ENCODE measurements around the gene FTSJ1. TPM values are rescaled to one million over a fixed set of nuclear protein-coding genes. Genes with fewer than 3 reads are reported as not detected.

Gene FTSJ1
- total RNA-seq, 1 experiment from 2014 or later = 53.9 TPM

DNA sequence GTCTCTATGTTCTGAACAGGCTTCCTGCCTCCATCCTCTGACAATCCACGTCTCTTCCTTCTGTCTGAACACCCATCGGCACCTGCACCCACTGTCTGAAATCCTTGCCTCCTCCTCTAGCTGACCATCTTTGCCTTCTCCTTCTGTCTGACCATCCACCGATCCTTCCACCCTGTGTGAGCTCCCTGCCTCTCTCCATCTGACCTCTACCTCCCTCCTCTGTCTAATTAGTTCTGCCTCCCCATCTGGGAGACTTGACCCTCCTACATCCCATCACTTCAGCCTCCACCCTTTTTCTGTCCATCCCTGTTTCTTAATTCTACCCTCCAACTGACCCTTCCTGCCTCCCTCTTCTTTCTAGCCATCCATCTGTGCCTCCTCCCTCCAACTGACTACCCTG, 16.0 kb upstream of the FTSJ1 start:
- H3K4me3 Mint-ChIP-seq = no peak overlapping the region
- H3K9me3 Mint-ChIP-seq = no peaks in the 10 kb centered on the region
- H3K27ac Mint-ChIP-seq = no peak overlapping the region
- no peaks in the 10 kb centered on the region for H3K4me1 Mint-ChIP-seq
- no peak for TF ChIP-seq GABPB1 (CRISPR knock-in tag; IDR thresholded peaks at IDR 0.05)
- H3K27me3 Mint-ChIP-seq (ENCODE audit: low read depth) = no peaks in the 10 kb centered on the region
- ChIA-PET POLR2A (interaction anchor here (1.3 kb wide), 1 partner anchor 12 kb away, joined by 3 read pairs; no protein-coding TSS in a partner anchor), CTCF (no interaction called here)
- ATAC-seq = no peak
- DNase-seq (ENCODE audit: low spot score) = no peak
- H3K36me3 Mint-ChIP-seq = peaks cover 31% of the 10 kb centered on the region

- Mint-ChIP-seq H3K36me3 (peaks cover 37% of the 10 kb centered on the region), H3K4me3 (no peak overlapping the region), H3K4me1 (no peaks in the 10 kb centered on the region), H3K27me3 (ENCODE audit: low read depth) (no peaks in the 10 kb centered on the region), H3K9me3 (no peaks in the 10 kb centered on the region), H3K27ac (no peak overlapping the region)
- CTCF ChIA-PET = no interaction called here
- POLR2A ChIA-PET = interaction anchor here (1.3 kb wide), 1 partner anchor 13 kb away, joined by 3 read pairs; no protein-coding TSS in a partner anchor
- ATAC-seq (no peak), DNase-seq (ENCODE audit: low spot score) (no peak)
- TF ChIP-seq JUN (CRISPR knock-in tag; IDR thresholded peaks at IDR 0.05) (no peak), ZNF416 (CRISPR knock-in tag; IDR thresholded peaks at IDR 0.05) (no peak), USF2 (CRISPR knock-in tag; IDR thresholded peaks at IDR 0.05) (no peak), NFE2L1 (CRISPR knock-in tag; IDR thresholded peaks at IDR 0.05) (no peak)
Observed at GRCh38 chrX:48460606-48461005, 15.4 kb upstream of the FTSJ1 start.

DNA sequence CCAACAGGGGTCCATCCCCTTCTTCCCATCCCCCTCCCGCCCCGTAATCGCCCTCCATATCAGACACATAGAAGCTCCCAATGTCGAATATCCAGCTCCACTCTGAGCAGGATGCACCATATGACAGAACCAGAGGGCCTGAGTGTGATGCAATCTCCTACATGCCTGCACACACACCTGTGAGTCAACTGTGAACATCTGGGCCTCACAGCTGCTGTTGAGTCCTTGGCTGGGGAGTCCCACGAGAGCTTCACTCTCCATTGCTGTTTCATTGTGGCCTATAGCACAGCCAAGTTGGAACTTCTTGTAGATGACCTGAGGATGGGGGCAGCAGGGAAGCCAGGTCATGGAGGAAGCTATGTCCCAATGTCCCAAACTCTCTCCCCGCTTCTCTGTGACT, 14.2 kb upstream of the FTSJ1 start:
- no peak overlapping the region for H3K27ac Mint-ChIP-seq
- H3K4me3 Mint-ChIP-seq = no peak overlapping the region
- TF ChIP-seq SMAD4 (CRISPR knock-in tag; IDR thresholded peaks at IDR 0.05) = no peak
- TF ChIP-seq RORB (CRISPR knock-in tag; IDR thresholded peaks at IDR 0.05) = no peak
- TF ChIP-seq ATF1 (CRISPR knock-in tag; IDR thresholded peaks at IDR 0.05) = no peak
- TF ChIP-seq TCF7 (CRISPR knock-in tag; IDR thresholded peaks at IDR 0.05; ENCODE audit: low read depth) = no peak
- TF ChIP-seq CBFB (CRISPR knock-in tag; IDR thresholded peaks at IDR 0.05; ENCODE audit: low read depth) = no peak
- TF ChIP-seq TP53 (CRISPR knock-in tag; IDR thresholded peaks at IDR 0.05) = no peak
- no peak for TF ChIP-seq USF1 (CRISPR knock-in tag; IDR thresholded peaks at IDR 0.05)
- TF ChIP-seq TEAD4 (CRISPR knock-in tag; IDR thresholded peaks at IDR 0.05) = no peak
- no peak for TF ChIP-seq MXD4 (CRISPR knock-in tag; IDR thresholded peaks at IDR 0.05; ENCODE audit: borderline replicate concordance)
- TF ChIP-seq ETV6 (CRISPR knock-in tag; IDR thresholded peaks at IDR 0.05) = no peak
- TF ChIP-seq NFYB (CRISPR knock-in tag; conservative IDR thresholded peaks at IDR 0.05; ENCODE audit: low read depth) = no peak
- TF ChIP-seq, protein P1, sequence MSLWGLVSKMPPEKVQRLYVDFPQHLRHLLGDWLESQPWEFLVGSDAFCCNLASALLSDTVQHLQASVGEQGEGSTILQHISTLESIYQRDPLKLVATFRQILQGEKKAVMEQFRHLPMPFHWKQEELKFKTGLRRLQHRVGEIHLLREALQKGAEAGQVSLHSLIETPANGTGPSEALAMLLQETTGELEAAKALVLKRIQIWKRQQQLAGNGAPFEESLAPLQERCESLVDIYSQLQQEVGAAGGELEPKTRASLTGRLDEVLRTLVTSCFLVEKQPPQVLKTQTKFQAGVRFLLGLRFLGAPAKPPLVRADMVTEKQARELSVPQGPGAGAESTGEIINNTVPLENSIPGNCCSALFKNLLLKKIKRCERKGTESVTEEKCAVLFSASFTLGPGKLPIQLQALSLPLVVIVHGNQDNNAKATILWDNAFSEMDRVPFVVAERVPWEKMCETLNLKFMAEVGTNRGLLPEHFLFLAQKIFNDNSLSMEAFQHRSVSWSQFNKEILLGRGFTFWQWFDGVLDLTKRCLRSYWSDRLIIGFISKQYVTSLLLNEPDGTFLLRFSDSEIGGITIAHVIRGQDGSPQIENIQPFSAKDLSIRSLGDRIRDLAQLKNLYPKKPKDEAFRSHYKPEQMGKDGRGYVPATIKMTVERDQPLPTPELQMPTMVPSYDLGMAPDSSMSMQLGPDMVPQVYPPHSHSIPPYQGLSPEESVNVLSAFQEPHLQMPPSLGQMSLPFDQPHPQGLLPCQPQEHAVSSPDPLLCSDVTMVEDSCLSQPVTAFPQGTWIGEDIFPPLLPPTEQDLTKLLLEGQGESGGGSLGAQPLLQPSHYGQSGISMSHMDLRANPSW (CRISPR knock-in tag; conservative IDR thresholded peaks at IDR 0.05; ENCODE audit: low read depth) = no peak
- TF ChIP-seq ZNF232 (CRISPR knock-in tag; IDR thresholded peaks at IDR 0.05) = no peak
- no peak for TF ChIP-seq NR1H2 (CRISPR knock-in tag; IDR thresholded peaks at IDR 0.05)
- TF ChIP-seq ZNF512 (CRISPR knock-in tag; IDR thresholded peaks at IDR 0.05; ENCODE audit: borderline replicate concordance) = no peak
- TF ChIP-seq IRF2 (CRISPR knock-in tag; IDR thresholded peaks at IDR 0.05; ENCODE audit: borderline replicate concordance, low read depth) = no peak
- no peak for TF ChIP-seq CREB1 (CRISPR knock-in tag; IDR thresholded peaks at IDR 0.05)
- no peak for TF ChIP-seq ZMAT4 (CRISPR knock-in tag; IDR thresholded peaks at IDR 0.05)
- no peak for TF ChIP-seq JUN (CRISPR knock-in tag; IDR thresholded peaks at IDR 0.05)
- no peak for TF ChIP-seq KAT7 (CRISPR knock-in tag; IDR thresholded peaks at IDR 0.05; ENCODE audit: borderline replicate concordance)
- peaks cover 3% of the 10 kb centered on the region for H3K4me1 Mint-ChIP-seq
- no peaks in the 10 kb centered on the region for H3K9me3 Mint-ChIP-seq
- ATAC-seq (no peak), DNase-seq (ENCODE audit: low spot score) (no peak)
- CTCF ChIA-PET = no interaction called here
- no peaks in the 10 kb centered on the region for H3K27me3 Mint-ChIP-seq (ENCODE audit: low read depth)
- peaks cover 40% of the 10 kb centered on the region for H3K36me3 Mint-ChIP-seq
- POLR2A ChIA-PET = no interaction called here

Data from WTC11 (cell line).